Measurements from ENCODE around the gene DNM2. TPM values are rescaled to one million over a fixed set of nuclear protein-coding genes. Genes with fewer than 3 reads are reported as not detected.

Gene DNM2
- total RNA-seq, 2 experiments from 2014 or later, result 268 to 270 TPM

- CTCF ChIA-PET, result interaction anchor here (1.3 to 1.6 kb wide), 3 partner anchors 10 to 17 kb away, joined by 3 to 6 read pairs (median 4); no protein-coding TSS in a partner anchor
- H3K36me3 Mint-ChIP-seq (ENCODE audit: low read depth), result peaks cover 47% of the 10 kb centered on the region
- no peaks in the 10 kb centered on the region for H3K27me3 Mint-ChIP-seq
- no peaks in the 10 kb centered on the region for H3K9me3 Mint-ChIP-seq
- no peak overlapping the region for H3K27ac Mint-ChIP-seq
- H3K4me1 Mint-ChIP-seq, result no peaks in the 10 kb centered on the region
- POLR2A ChIA-PET, result no interaction called here
- no peak for DNase-seq
- H3K4me3 Mint-ChIP-seq, result no peak overlapping the region
Observed at GRCh38 chr19:10682397-10683063, 35.3 kb upstream of the DNM2 start.

- ChIA-PET POLR2A (no interaction called here), CTCF (interaction anchor here (1.3 to 1.6 kb wide), 2 partner anchors 11 to 17 kb away, joined by 4 to 6 read pairs; no protein-coding TSS in a partner anchor)
- no peak overlapping the region for H3K4me3 Mint-ChIP-seq
- H3K4me1 Mint-ChIP-seq, result no peaks in the 10 kb centered on the region
- H3K27ac Mint-ChIP-seq, result no peak overlapping the region
- H3K9me3 Mint-ChIP-seq, result no peaks in the 10 kb centered on the region
- peaks cover 48% of the 10 kb centered on the region for H3K36me3 Mint-ChIP-seq (ENCODE audit: low read depth)
- no peaks in the 10 kb centered on the region for H3K27me3 Mint-ChIP-seq
- DNase-seq, result no peak
Observed at GRCh38 chr19:10683064-10683426, 34.8 kb upstream of the DNM2 start.

- POLR2A ChIA-PET, result no interaction called here
- no peaks in the 10 kb centered on the region for H3K9me3 Mint-ChIP-seq
- H3K27ac Mint-ChIP-seq, result no peak overlapping the region
- no peaks in the 10 kb centered on the region for H3K27me3 Mint-ChIP-seq
- CTCF ChIA-PET, result interaction anchor here (1.3 to 1.6 kb wide), 2 partner anchors 11 to 16 kb away, joined by 4 to 6 read pairs; no protein-coding TSS in a partner anchor
- no peak for DNase-seq
- H3K4me1 Mint-ChIP-seq, result no peaks in the 10 kb centered on the region
- no peak overlapping the region for H3K4me3 Mint-ChIP-seq
- H3K36me3 Mint-ChIP-seq (ENCODE audit: low read depth), result peaks cover 44% of the 10 kb centered on the region
Observed at GRCh38 chr19:10683582-10683981, 34.3 kb upstream of the DNM2 start.

- peaks cover 45% of the 10 kb centered on the region for H3K36me3 Mint-ChIP-seq (ENCODE audit: low read depth)
- POLR2A ChIA-PET, result no interaction called here
Observed at GRCh38 chr19:10685210-10685609, 32.7 kb upstream of the DNM2 start.

GRCh38 chr19:10686193-10686592 is 31.7 kb upstream of the DNM2 start:
- POLR2A ChIA-PET, result no interaction called here
- H3K4me1 Mint-ChIP-seq, result no peaks in the 10 kb centered on the region
- no peaks in the 10 kb centered on the region for H3K27me3 Mint-ChIP-seq
- H3K36me3 Mint-ChIP-seq (ENCODE audit: low read depth), result peaks cover 46% of the 10 kb centered on the region
- CTCF ChIA-PET, result no interaction called here
- H3K9me3 Mint-ChIP-seq, result no peaks in the 10 kb centered on the region
- no peak overlapping the region for H3K27ac Mint-ChIP-seq
- H3K4me3 Mint-ChIP-seq, result no peak overlapping the region
- no peak for DNase-seq

More at GRCh38 chr19:10685210-10685609, 32.7 kb upstream of the DNM2 start:
- CTCF ChIA-PET, result no interaction called here
- Mint-ChIP-seq H3K4me3 (no peak overlapping the region), H3K27ac (no peak overlapping the region), H3K9me3 (no peaks in the 10 kb centered on the region), H3K4me1 (no peaks in the 10 kb centered on the region), H3K27me3 (no peaks in the 10 kb centered on the region)
- DNase-seq, result no peak

- Mint-ChIP-seq H3K27me3 (no peaks in the 10 kb centered on the region), H3K27ac (no peak overlapping the region), H3K4me3 (no peak overlapping the region), H3K4me1 (no peaks in the 10 kb centered on the region), H3K9me3 (no peaks in the 10 kb centered on the region), H3K36me3 (ENCODE audit: low read depth) (peaks cover 44% of the 10 kb centered on the region)
- ChIA-PET POLR2A (no interaction called here), CTCF (interaction anchor here (0.6 kb wide), 2 partner anchors 11 to 88 kb away, joined by 3 read pairs; no protein-coding TSS in a partner anchor)
- no peak for DNase-seq
Observed at GRCh38 chr19:10686661-10687517, 31.0 kb upstream of the DNM2 start.

- Mint-ChIP-seq H3K36me3 (ENCODE audit: low read depth) (peaks cover 46% of the 10 kb centered on the region), H3K9me3 (no peaks in the 10 kb centered on the region), H3K27ac (no peak overlapping the region), H3K4me3 (no peak overlapping the region), H3K27me3 (no peaks in the 10 kb centered on the region), H3K4me1 (peaks cover 2% of the 10 kb centered on the region)
- no peak for DNase-seq
- ChIA-PET CTCF (interaction anchor here (0.6 to 2.9 kb wide), 6 partner anchors 10 to 106 kb away, joined by 3 to 10 read pairs (median 4); partner anchors contain the start of gene QTRT1), POLR2A (no interaction called here)
Observed at GRCh38 chr19:10687518-10688288, 30.2 kb upstream of the DNM2 start.

- Mint-ChIP-seq H3K27ac (no peak overlapping the region), H3K4me3 (no peak overlapping the region), H3K36me3 (ENCODE audit: low read depth) (peaks cover 44% of the 10 kb centered on the region), H3K9me3 (no peaks in the 10 kb centered on the region), H3K4me1 (peaks cover 2% of the 10 kb centered on the region), H3K27me3 (no peaks in the 10 kb centered on the region)
- DNase-seq, result no peak
- POLR2A ChIA-PET, result no interaction called here
- CTCF ChIA-PET, result interaction anchor here (0.9 to 2.9 kb wide), 5 partner anchors 8 to 107 kb away, joined by 3 to 10 read pairs (median 4); partner anchors contain the start of gene QTRT1
Observed at GRCh38 chr19:10688545-10689280, 29.2 kb upstream of the DNM2 start.

- peaks cover 9% of the 10 kb centered on the region for H3K4me1 Mint-ChIP-seq
- POLR2A ChIA-PET, result no interaction called here
- no peak overlapping the region for H3K27ac Mint-ChIP-seq
- H3K4me3 Mint-ChIP-seq, result no peak overlapping the region
- CTCF ChIA-PET, result interaction anchor here (1.2 to 2.9 kb wide), 3 partner anchors 9 to 110 kb away, joined by 3 to 8 read pairs (median 3); partner anchors contain the start of gene QTRT1
- peaks cover 33% of the 10 kb centered on the region for H3K36me3 Mint-ChIP-seq (ENCODE audit: low read depth)
- no peaks in the 10 kb centered on the region for H3K9me3 Mint-ChIP-seq
- DNase-seq, result no peak
- no peaks in the 10 kb centered on the region for H3K27me3 Mint-ChIP-seq
Observed at GRCh38 chr19:10690341-10690781, 27.5 kb upstream of the DNM2 start.

- DNase-seq, result no peak
- Mint-ChIP-seq H3K4me1 (peaks cover 17% of the 10 kb centered on the region), H3K9me3 (no peaks in the 10 kb centered on the region), H3K36me3 (ENCODE audit: low read depth) (peaks cover 33% of the 10 kb centered on the region), H3K4me3 (no peak overlapping the region), H3K27me3 (peaks cover 6% of the 10 kb centered on the region), H3K27ac (peak overlapping the region; percentile 50)
- CTCF ChIA-PET, result interaction anchor here (1.1 to 3.8 kb wide), 2 partner anchors 15 to 110 kb away, joined by 3 to 15 read pairs; no protein-coding TSS in a partner anchor
- POLR2A ChIA-PET, result no interaction called here
Observed at GRCh38 chr19:10691178-10691881, 26.5 kb upstream of the DNM2 start.

GRCh38 chr19:10691883-10692282 is 26.0 kb upstream of the DNM2 start:
- ChIA-PET POLR2A (no interaction called here), CTCF (interaction anchor here (0.5 to 3.8 kb wide), 4 partner anchors 10 to 157 kb away, joined by 3 to 15 read pairs (median 3); no protein-coding TSS in a partner anchor)
- H3K36me3 Mint-ChIP-seq (ENCODE audit: low read depth), result peaks cover 33% of the 10 kb centered on the region
- no peak overlapping the region for H3K27ac Mint-ChIP-seq
- peaks cover 17% of the 10 kb centered on the region for H3K4me1 Mint-ChIP-seq
- H3K4me3 Mint-ChIP-seq, result no peak overlapping the region
- H3K27me3 Mint-ChIP-seq, result peaks cover 9% of the 10 kb centered on the region
- no peak for DNase-seq
- H3K9me3 Mint-ChIP-seq, result no peaks in the 10 kb centered on the region

Measured in activated CD4-positive, alpha-beta T cell treated with anti-CD3 and anti-CD28 coated beads, Interleukin-2, amount 10 ng/mL, durations not matched to agents 7 days and 5 days (primary cell).